Tibial nerve (tissue), 4 donors: ENCODE results near the gene MAML2.

ENCODE experiments used
- CTCF ChIP-seq, 5 experiments: fragments of 200-600 bp in 3 of 5; fragments of 450-650 bp in 2 of 5; sonication (generic) in 3 of 5; IDR thresholded peaks; one replicate each; pipeline ENCODE4 v1.5.1; 2016 to 2019; ENCODE audit warnings: antibody characterized with exemption in 5 of 5, mild to moderate bottlenecking in 3 of 5, moderate library complexity in 2 of 5
- EP300 ChIP-seq, 2 donors: sonication (generic); formaldehyde crosslinking; IDR thresholded peaks; one replicate each; pipeline ENCODE4 v1.6.1; 2017; ENCODE audit warnings: antibody characterized with exemption in 2 of 2, mild to moderate bottlenecking in 1 of 2
- POLR2A ChIP-seq, 2 donors: fragments of 450-650 bp; IDR thresholded peaks; one replicate each; pipeline ENCODE4 v1.6.1; 2017; ENCODE audit warnings: antibody characterized with exemption in 2 of 2, mild to moderate bottlenecking in 2 of 2, moderate library complexity in 2 of 2

GRCh38 chr11:96081561-96081960 lies 261.4 kb downstream of the MAML2 start:
- TF ChIP-seq CTCF (IDR thresholded peaks at IDR 0.05) (no peak), POLR2A (IDR thresholded peaks at IDR 0.05) (no peak), EP300 (IDR thresholded peaks at IDR 0.05) (no peak)
